Esophagus squamous epithelium (tissue), 5 donors: Measurements from ENCODE around the gene ADAM22. TPM values are rescaled to one million over a fixed set of nuclear protein-coding genes. Genes with fewer than 3 reads are reported as not detected.

Experiments
- DNase-seq: peaks from one replicate; lab custom pipeline; 2025; lab: John Stamatoyannopoulos, UW
- H3K27ac ChIP-seq, 4 donors: fragments of 200-600 bp; sonication (generic); one replicate each; pipeline ENCODE4 v1.5.1; 2016 to 2019; ENCODE audit warnings: mild to moderate bottlenecking in 1 of 4
- H3K27me3 ChIP-seq, 4 donors: fragments of 200-600 bp; sonication (generic); 1 replicate in 3 of 4; 2 replicates in 1 of 4; pipeline versions ENCODE4 v1.5.1 to v1.6.0; 2017 to 2021; ENCODE audit warnings: antibody characterized with exemption in 1 of 4
- H3K36me3 ChIP-seq, 3 donors: fragments of 200-600 bp; sonication (generic); one replicate each; pipeline ENCODE4 v1.5.1; 2016 to 2019
- H3K4me1 ChIP-seq, 3 donors: fragments of 200-600 bp; sonication (generic); one replicate each; pipeline ENCODE4 v1.5.1; 2017 to 2019
- H3K4me3 ChIP-seq, 4 donors: fragments of 200-600 bp; sonication (generic); 1 replicate in 3 of 4; 2 replicates in 1 of 4; pipeline ENCODE4 v1.5.1; 2016 to 2019; ENCODE audit warnings: mild to moderate bottlenecking in 2 of 4, moderate library complexity in 1 of 4
- H3K9me3 ChIP-seq, 3 donors: fragments of 200-600 bp; sonication (generic); one replicate each; pipeline ENCODE4 v1.5.1; 2016 to 2019
- POLR2A ChIP-seq, 4 donors: fragments of 450-650 bp; IDR thresholded peaks; one replicate each; pipeline ENCODE4 v1.6.1; 2017; ENCODE audit warnings: antibody characterized with exemption in 4 of 4, mild to moderate bottlenecking in 4 of 4, moderate library complexity in 3 of 4
- WGBS, 2 donors: methylation state at CpG; one replicate each; pipeline ENCODE4 v1.1.5; 2018; 5-methylcytosine and 5-hydroxymethylcytosine counted together
- intact Hi-C: fragments of 100-400 bp; cut with DNase I; formaldehyde crosslinking; loops from one replicate; pipeline ENCODE4 v1.15.0; 2022
- total RNA-seq, 4 donors: library from RNA; depleted of rRNA; stranded (reverse); fragments of >200 nt; gene quantifications; one replicate each; pipeline ENCODE4 v1.1.0, GENCODE V29; 2016
- TF ChIP-seq, protein P1 (sequence below), 6 experiments: fragments of 450-650 bp in 4 of 6; fragments of 200-600 bp in 2 of 6; sonication (generic) in 2 of 6; IDR thresholded peaks; one replicate each; pipeline ENCODE4 v1.5.1; 2016 to 2019; ENCODE audit warnings: antibody characterized with exemption in 6 of 6, mild to moderate bottlenecking in 4 of 6, moderate library complexity in 4 of 6
- donor health status: DM: yes; HTN: yes; CAD: no.

Gene ADAM22
- total RNA-seq, 4 donors from 2014 or later: 0.61 to 1.4 (median 1.1) TPM

DNA sequence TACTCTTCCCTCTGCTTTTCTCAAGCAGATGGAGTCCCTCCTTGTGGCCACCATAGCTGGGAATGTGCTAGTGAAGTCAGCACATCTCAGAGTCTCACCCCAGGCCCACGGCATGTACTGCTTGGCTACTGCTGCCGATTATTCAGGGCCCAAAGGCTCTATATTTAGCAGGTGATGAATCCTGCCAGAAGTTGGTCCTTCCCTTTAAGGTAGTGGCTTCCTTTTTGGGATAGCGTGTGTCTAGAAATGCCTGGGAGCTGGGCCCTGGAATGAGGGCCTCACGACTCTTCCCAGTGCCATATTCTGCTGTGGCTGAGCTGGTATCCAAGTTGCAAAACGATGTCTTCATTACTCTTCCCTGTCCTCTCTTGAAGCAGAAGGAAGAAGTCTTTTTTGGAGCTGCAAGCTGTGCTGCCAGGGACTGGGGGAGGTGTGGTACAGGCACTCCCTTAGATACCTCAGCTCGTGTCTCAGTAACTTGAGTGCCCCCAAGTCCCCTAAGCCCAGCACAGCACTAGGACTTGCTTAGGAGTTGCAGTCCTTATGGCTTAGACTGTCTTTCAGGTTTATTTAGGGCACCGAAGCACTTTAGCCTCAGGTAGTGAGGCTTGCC, 100.1 kb downstream of the ADAM22 start:
- intact Hi-C loops: no loop called here
- no peaks in the 10 kb centered on the region for H3K27me3 ChIP-seq

GRCh38 chr7:88037050-88037449, 103.0 kb downstream of the ADAM22 start:
- H3K4me3 ChIP-seq: no peak overlapping the region
- intact Hi-C loops: no loop called here
- H3K4me1 ChIP-seq: no peaks in the 10 kb centered on the region
- H3K27ac ChIP-seq: no peak overlapping the region
- 78 to 81% methylated on average over 3 of the region's 3 CpGs for WGBS, 2 donors
- peaks cover 1 to 9% (median 4%) of the 10 kb centered on the region in 3 donors for H3K9me3 ChIP-seq
- TF ChIP-seq, protein P1, sequence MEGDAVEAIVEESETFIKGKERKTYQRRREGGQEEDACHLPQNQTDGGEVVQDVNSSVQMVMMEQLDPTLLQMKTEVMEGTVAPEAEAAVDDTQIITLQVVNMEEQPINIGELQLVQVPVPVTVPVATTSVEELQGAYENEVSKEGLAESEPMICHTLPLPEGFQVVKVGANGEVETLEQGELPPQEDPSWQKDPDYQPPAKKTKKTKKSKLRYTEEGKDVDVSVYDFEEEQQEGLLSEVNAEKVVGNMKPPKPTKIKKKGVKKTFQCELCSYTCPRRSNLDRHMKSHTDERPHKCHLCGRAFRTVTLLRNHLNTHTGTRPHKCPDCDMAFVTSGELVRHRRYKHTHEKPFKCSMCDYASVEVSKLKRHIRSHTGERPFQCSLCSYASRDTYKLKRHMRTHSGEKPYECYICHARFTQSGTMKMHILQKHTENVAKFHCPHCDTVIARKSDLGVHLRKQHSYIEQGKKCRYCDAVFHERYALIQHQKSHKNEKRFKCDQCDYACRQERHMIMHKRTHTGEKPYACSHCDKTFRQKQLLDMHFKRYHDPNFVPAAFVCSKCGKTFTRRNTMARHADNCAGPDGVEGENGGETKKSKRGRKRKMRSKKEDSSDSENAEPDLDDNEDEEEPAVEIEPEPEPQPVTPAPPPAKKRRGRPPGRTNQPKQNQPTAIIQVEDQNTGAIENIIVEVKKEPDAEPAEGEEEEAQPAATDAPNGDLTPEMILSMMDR (IDR thresholded peaks at IDR 0.05): no peak
- no peak for TF ChIP-seq POLR2A (IDR thresholded peaks at IDR 0.05)
- no peaks in the 10 kb centered on the region for H3K36me3 ChIP-seq
- no peak for DNase-seq
- no peaks in the 10 kb centered on the region for H3K27me3 ChIP-seq

More for the DNA sequence above, 100.1 kb downstream of the ADAM22 start:
- H3K4me3 ChIP-seq: no peak overlapping the region
- peaks cover 5 to 28% (median 12%) of the 10 kb centered on the region in 3 donors for H3K9me3 ChIP-seq
- no peak overlapping the region for H3K27ac ChIP-seq
- no peak for DNase-seq
- no peaks in the 10 kb centered on the region for H3K4me1 ChIP-seq
- no peaks in the 10 kb centered on the region for H3K36me3 ChIP-seq
- WGBS, 2 donors: 65 to 85% methylated on average over 4 to 6 of the region's 7 CpGs
- TF ChIP-seq POLR2A (IDR thresholded peaks at IDR 0.05): no peak
- TF ChIP-seq, protein P1 (IDR thresholded peaks at IDR 0.05): no peak

DNA sequence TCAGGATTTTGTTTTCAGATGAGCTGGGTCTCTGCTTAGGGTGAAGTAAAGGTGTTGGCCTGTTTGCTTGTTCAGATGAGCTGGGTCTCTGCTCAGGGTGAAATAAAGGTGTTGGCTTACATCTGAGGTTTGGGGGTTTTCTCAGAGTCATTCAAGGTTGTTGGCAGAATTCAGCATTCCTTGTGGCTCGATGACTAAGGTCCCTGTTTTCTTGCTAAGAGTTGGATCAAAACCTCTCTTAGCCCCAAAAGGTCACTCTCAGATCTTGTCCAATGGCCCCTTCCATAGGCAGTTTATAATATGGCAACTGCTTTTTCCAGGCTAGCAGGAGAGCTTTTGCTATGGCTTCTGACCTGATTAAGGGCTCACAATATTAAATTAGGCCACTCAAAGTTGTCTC, 106.6 kb downstream of the ADAM22 start:
- Histone ChIP-seq H3K9me3 (no peaks in the 10 kb centered on the region), H3K4me1 (no peaks in the 10 kb centered on the region), H3K36me3 (no peaks in the 10 kb centered on the region), H3K27ac (no peak overlapping the region), H3K4me3 (no peak overlapping the region), H3K27me3 (no peaks in the 10 kb centered on the region)
- WGBS, 2 donors: 30 to 47% methylated on average over 1 of the region's 1 CpG
- no peak for TF ChIP-seq POLR2A (IDR thresholded peaks at IDR 0.05)
- TF ChIP-seq, protein P1 (IDR thresholded peaks at IDR 0.05): no peak
- DNase-seq: no peak
- intact Hi-C loops: no loop called here

DNA sequence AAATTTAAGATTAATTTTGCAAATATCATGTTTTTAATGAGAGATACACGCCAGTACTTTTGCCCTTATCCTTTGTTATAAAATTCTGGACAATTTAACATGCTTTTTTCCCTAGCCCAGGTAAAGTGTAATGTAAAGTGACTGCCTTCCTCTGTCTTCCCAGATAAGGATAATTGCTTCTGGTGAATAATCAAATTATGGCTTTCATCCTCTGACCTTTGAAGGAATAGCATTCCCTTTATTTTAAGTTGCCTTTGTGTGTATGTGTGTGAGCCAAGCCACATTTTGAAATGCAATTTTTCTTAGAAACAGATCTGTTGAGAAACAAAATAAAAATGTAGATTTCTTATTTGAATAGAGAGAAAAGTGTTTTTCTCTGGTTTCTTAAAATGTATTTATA, 107.5 kb downstream of the ADAM22 start:
- no peaks in the 10 kb centered on the region for H3K27me3 ChIP-seq
- no peak for TF ChIP-seq POLR2A (IDR thresholded peaks at IDR 0.05)
- TF ChIP-seq, protein P1 (IDR thresholded peaks at IDR 0.05): no peak
- H3K4me3 ChIP-seq: no peak overlapping the region
- H3K9me3 ChIP-seq: no peaks in the 10 kb centered on the region
- DNase-seq: no peak
- intact Hi-C loops: no loop called here
- no peaks in the 10 kb centered on the region for H3K36me3 ChIP-seq
- WGBS, 2 donors: 72 to 78% methylated on average over 1 of the region's 1 CpG
- H3K4me1 ChIP-seq: no peaks in the 10 kb centered on the region
- no peak overlapping the region for H3K27ac ChIP-seq

GRCh38 chr7:88042157-88042556, 108.1 kb downstream of the ADAM22 start:
- H3K36me3 ChIP-seq: no peaks in the 10 kb centered on the region
- no peaks in the 10 kb centered on the region for H3K27me3 ChIP-seq
- DNase-seq: no peak
- no peak overlapping the region for H3K27ac ChIP-seq
- H3K4me3 ChIP-seq: no peak overlapping the region
- intact Hi-C loops: no loop called here
- TF ChIP-seq, protein P1 (IDR thresholded peaks at IDR 0.05): no peak
- no peak for TF ChIP-seq POLR2A (IDR thresholded peaks at IDR 0.05)
- H3K9me3 ChIP-seq: no peaks in the 10 kb centered on the region
- H3K4me1 ChIP-seq: no peaks in the 10 kb centered on the region
